HG03432 (cell line): ENCODE measurements around the gene APOBEC3B.
"Not testable (repeated sequence)": the region's sequence is repeated elsewhere in the genome, so short reads cannot be mapped to it uniquely, and the experiment has no call there.

ENCODE experiments used
- ATAC-seq: cut with Tn5 transposase; IDR thresholded peaks from one replicate; pipeline ENCODE4 v1.9.1; 2021; ENCODE audit warnings: mild to moderate bottlenecking, moderate library complexity; ENCODE audit not compliant: unreplicated experiment

The APOBEC3B gene

DNA sequence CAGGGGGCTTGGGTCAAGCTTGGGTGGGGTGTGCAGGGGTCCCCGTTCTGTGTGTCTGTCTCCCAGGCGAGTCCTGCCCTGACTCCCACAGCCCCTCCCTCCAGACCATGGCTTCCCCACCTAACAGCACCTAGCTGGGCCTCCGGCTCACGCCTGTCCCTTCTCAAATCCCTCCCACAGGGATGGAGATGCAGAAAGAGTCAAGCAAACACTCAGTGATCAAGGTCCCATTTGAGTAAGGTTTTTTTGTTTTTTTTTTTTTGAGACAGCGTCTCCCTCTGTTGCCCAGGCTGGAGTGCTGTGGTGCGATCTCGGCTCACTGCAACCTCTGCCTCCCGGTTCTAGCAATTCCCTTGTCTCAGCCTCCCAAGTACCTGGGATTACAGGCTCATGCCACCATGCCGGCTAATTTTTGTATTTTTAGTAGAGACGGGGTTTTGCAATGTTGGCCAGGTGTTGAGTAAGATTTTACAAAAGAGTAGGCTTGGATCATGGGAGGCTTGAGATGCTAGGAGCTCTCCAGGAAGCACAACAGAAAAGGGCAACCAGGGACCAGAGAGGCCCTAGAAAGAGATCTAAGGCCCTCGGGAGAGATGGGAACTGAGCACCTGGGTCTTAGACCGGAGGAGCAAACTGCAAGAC is 44.5 kb downstream of the APOBEC3B start:
- ATAC-seq: no peak

GRCh38 chr22:39027717-39028116 is 45.6 kb downstream of the APOBEC3B start:
- no peak for ATAC-seq

DNA sequence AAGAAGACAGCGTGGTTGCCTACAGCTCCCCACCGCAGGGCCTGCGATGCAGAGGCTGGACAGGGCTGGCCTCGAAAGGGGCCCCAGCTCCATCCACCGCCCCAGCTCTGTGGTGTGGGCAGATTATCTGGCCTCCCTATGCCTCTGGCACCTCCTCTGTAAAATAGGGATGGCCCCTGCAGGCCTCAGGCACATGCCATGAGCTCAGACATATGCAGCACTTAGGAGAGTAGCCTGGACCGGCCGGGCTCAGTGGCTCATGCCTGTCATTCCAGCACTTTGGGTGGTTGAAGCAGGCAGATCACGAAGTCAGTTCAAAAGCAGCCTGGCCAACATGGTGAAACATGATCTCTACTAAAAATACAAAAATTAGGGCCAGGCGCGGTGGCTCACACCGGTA is 46.1 kb downstream of the APOBEC3B start:
- ATAC-seq: no peak

DNA sequence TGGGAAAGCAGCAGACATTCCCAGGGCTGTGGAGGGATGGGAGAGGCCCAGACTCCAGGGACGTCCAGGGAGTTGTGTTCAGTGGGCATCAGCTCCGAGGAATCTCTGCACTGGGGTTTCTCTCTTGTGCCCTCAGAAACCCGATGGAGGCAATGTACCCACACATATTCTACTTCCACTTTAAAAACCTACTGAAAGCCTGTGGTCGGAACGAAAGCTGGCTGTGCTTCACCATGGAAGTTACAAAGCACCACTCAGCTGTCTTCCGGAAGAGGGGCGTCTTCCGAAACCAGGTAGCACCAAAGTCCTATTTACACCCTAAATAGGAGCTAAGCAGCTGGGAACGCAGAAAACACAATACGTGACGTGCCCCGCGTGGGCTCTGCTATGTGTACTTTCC is 47.1 kb downstream of the APOBEC3B start:
- no peak for ATAC-seq

GRCh38 chr22:39030705-39031104 is 48.6 kb downstream of the APOBEC3B start:
- ATAC-seq: no peak

- not testable (repeated sequence) for ATAC-seq
These were observed 49.5 kb downstream of the APOBEC3B start for GRCh38 chr22:39031434-39032295.

- not testable (repeated sequence) for ATAC-seq
These were observed 54.9 kb downstream of the APOBEC3B start for GRCh38 chr22:39037071-39037470.

DNA sequence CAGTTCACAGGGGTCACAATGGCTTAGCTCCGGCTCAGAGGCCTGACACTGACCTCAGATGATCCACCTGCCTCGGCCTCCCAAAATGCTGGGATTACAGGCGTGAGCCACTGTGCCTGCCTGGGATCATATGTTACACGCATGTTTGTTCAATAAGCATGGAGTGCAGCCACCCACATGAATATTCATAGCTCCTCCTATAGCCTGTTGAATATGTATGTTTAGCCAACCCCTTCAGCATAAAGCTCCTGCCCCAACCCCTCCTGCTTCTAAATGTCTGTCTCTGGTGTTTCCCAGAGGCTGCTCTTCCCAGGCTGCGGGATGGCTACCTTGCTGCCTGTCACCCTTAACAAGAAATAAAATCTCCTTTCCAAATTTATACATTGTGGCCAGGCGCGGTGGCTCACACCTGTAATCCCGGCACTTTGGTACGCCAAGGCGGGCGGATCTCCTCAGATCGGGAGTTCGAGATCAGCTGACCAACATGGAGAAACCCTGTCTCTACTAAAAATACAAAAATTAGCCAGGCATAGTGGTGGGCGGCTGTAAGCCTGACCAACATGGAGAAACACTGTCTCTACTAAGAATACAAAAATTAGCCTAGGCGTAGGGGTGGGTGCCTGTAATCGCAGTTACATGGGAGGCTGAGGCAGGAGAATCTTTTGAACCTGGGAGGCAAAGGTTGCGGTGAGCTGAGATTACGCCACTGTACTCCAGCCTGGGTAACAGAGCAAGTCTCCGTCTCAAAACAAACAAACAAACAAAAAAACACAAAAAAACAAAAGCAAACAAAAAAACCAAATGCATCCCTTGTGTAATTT is 57.4 kb downstream of the APOBEC3B start:
- ATAC-seq: no peak

DNA sequence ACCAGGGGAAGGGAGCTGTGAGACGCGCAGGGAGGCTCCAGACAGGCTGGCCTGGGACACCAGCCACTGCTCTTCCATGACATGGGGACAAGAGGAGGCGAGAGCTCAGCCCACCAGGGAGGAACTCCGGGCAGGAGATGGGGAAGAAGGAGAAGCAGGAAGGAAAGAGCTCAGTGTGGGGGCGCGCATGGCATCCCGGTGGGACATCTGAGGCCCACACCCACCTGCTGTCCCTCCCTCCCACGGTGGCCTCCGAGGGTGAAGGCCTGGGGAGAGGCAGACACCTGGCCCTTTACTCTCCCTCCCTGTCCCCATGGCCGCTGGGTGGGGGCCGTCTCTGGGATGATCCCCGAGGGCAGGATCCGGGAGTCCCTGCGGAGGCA is 58.0 kb downstream of the APOBEC3B start:
- ATAC-seq: not testable (repeated sequence)

DNA sequence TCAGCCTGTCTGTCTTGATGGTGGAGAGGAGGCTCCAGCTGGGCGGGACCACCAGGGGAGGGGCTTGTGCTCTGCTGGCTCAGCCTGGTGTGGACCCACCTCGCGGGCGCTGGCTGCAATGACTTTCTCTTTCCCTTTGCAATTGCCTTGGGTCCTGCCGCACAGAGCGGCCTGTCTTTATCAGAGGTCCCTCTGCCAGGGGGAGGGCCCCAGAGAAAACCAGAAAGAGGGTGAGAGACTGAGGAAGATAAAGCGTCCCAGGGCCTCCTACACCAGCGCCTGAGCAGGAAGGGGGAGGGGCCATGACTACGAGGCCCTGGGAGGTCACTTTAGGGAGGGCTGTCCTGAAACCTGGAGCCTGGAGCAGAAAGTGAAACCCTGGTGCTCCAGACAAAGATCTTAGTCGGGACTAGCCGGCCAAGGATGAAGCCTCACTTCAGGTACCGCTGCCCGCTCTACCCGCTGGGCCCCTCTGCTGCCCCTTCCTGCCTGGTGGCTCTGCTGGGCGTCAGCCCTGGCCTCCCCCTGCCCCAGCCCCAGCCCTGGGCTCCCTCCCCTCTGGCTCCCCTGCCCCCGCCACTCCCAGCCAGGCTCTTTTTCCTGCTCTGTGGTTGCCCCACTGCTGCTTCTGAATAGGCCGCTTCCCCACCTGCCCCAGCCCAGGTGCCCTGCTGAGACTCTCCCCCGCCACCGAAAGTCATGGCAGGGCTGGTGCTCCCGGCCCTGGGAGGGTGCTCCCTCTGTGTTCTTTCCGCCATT is 58.6 kb downstream of the APOBEC3B start, which contains the start of gene APOBEC3F:
Gene APOBEC3F (plus strand): TSS at position 327 of the 759 bp plus-strand sequence. CDS start 97 bp downstream, at position 424.
- peak; percentile 92 for ATAC-seq

- no peak for ATAC-seq
These were observed 59.8 kb downstream of the APOBEC3B start for GRCh38 chr22:39041908-39042307.
